DMS 273 (cell line): ENCODE data around the gene POLR3B.

Experiments used
- DNase-seq: peaks from one replicate; lab custom pipeline; 2025; ENCODE audit not compliant: unreplicated experiment; lab: John Stamatoyannopoulos, UW

POLR3B gene

GRCh38 chr12:106527356-106527755 is 169.8 kb downstream of the POLR3B start:
- DNase-seq, result no peak

- no peak for DNase-seq
Observed at GRCh38 chr12:106541201-106541600, 183.7 kb downstream of the POLR3B start.

GRCh38 chr12:106551410-106551809 is 193.9 kb downstream of the POLR3B start:
- no peak for DNase-seq

DNA sequence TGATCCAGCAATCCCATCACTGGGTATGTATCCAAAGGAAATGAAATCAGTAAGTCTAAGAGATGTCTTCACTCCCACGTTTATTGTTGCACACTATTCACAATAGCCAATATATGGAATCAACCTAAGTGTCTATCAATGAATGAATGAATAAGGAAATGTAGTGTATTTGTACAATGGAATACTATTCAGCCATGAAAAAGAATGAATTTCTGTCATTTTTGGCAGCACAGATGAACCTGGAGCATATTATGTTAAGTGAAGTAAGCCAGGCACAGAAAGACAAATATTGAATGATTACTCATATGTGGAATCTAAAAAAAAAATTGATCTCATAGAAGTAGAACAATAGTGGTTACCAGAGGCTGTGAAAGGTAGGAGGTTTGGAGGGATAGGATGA is 194.7 kb downstream of the POLR3B start:
- DNase-seq, result no peak
